HepG2 (cell line): ENCODE measurements around the gene GNL1. TPM values are rescaled to one million over a fixed set of nuclear protein-coding genes. Genes with fewer than 3 reads are reported as not detected.

Experiments
- ATRX ChIP-seq: sonication (generic); formaldehyde crosslinking; IDR thresholded peaks from 2 replicates; pipeline ENCODE4 v1.4.0; 2020; ENCODE audit warnings: missing genetic modification reagents, borderline replicate concordance
- CBX5 ChIP-seq: sonication (generic); formaldehyde crosslinking; IDR thresholded peaks from 2 replicates; pipeline ENCODE4 v1.4.0; 2020; ENCODE audit warnings: missing genetic modification reagents, borderline replicate concordance
- CHD4 ChIP-seq: fragments of 200-600 bp; sonication (generic); IDR thresholded peaks from 2 replicates; pipeline ENCODE4 v1.7.0; 2017; ENCODE audit warnings: mild to moderate bottlenecking, low read length, borderline replicate concordance
- HOXA9 ChIP-seq: sonication (generic); formaldehyde crosslinking; IDR thresholded peaks from 2 replicates; pipeline ENCODE4 v1.8.1; 2022; ENCODE audit warnings: missing genetic modification reagents, mild to moderate bottlenecking, moderate library complexity, borderline replicate concordance
- KMT2B ChIP-seq: IDR thresholded peaks from 2 replicates; pipeline ENCODE4 v1.6.1; 2016; ENCODE audit warnings: missing genetic modification reagents, missing compliant biosample characterization
- MAF1 ChIP-seq: sonication (generic); formaldehyde crosslinking; IDR thresholded peaks from 2 replicates; pipeline ENCODE4 v1.5.0; 2020; ENCODE audit warnings: missing genetic modification reagents, borderline replicate concordance
- MEF2D ChIP-seq: sonication (generic); formaldehyde crosslinking; IDR thresholded peaks from 2 replicates; pipeline ENCODE4 v1.5.1; 2020; ENCODE audit warnings: mild to moderate bottlenecking, missing genetic modification reagents
- TBL1XR1 ChIP-seq: fragments of 150-350 bp; IDR thresholded peaks from 2 replicates; pipeline ENCODE4 v1.6.1; 2014; ENCODE audit warnings: borderline replicate concordance, low read length; ENCODE audit not compliant: partially characterized antibody
- YY1 ChIP-seq: IDR thresholded peaks from 2 replicates; pipeline ENCODE4 v1.6.1; 2011; ENCODE audit warnings: low read length, low read depth, moderate library complexity, mild to moderate bottlenecking; ENCODE audit not compliant: insufficient read depth, insufficient replicate concordance
- ZNF160 ChIP-seq: sonication (generic); formaldehyde crosslinking; IDR thresholded peaks from 2 replicates; pipeline ENCODE4 v1.8.0; 2022; ENCODE audit warnings: mild to moderate bottlenecking, inconsistent platforms, missing genetic modification reagents
- ZNF20 ChIP-seq: sonication (generic); formaldehyde crosslinking; IDR thresholded peaks from 2 replicates; pipeline ENCODE4 v1.4.0; 2020; ENCODE audit warnings: mild to moderate bottlenecking, moderate library complexity, missing genetic modification reagents
- ZNF33B ChIP-seq: sonication (generic); formaldehyde crosslinking; IDR thresholded peaks from 2 replicates; pipeline ENCODE4 v1.5.1; 2020; ENCODE audit warnings: mild to moderate bottlenecking, missing genetic modification reagents
- ZNF510 ChIP-seq: sonication (generic); formaldehyde crosslinking; IDR thresholded peaks from 2 replicates; pipeline ENCODE4 v1.4.0; 2020; ENCODE audit warnings: low read depth, mild to moderate bottlenecking, missing genetic modification reagents
- ZNF562 ChIP-seq: sonication (generic); formaldehyde crosslinking; IDR thresholded peaks from 2 replicates; pipeline ENCODE4 v1.8.0; 2022; ENCODE audit warnings: missing genetic modification reagents, borderline replicate concordance
- ZNF567 ChIP-seq: sonication (generic); formaldehyde crosslinking; IDR thresholded peaks from 2 replicates; pipeline ENCODE4 v1.8.1; 2023; ENCODE audit warnings: mild to moderate bottlenecking, missing genetic modification reagents, borderline replicate concordance
- ZNF747 ChIP-seq: sonication (generic); formaldehyde crosslinking; IDR thresholded peaks from 2 replicates; pipeline ENCODE4 v1.8.1; 2023; ENCODE audit warnings: missing genetic modification reagents, mild to moderate bottlenecking, borderline replicate concordance
- ZNF773 ChIP-seq: sonication (generic); formaldehyde crosslinking; IDR thresholded peaks from 2 replicates; pipeline ENCODE4 v1.4.0; 2020; ENCODE audit warnings: missing genetic modification reagents, borderline replicate concordance
- polyA plus RNA-seq, 8 experiments: library from polyadenylated mRNA; depleted of rRNA in 3 of 8; stranded (reverse) in 7 of 8; unstranded in 1 of 8; fragments of >200 nt; fragmentation: Illumina TruSeq in 4 of 8; extraction: Trizol in 4 of 8; gene quantifications; 2 replicates each; pipeline versions ENCODE4 v1.2.1 to v1.2.3, GENCODE V29; 2011 to 2016; ENCODE audit warnings: low read depth in 4 of 8, missing spikeins in 1 of 8, mixed read lengths in 1 of 8; ENCODE audit not compliant: insufficient read depth in 1 of 8
- total RNA-seq, 5 experiments: library from RNA; depleted of rRNA; stranded (reverse); fragments of >200 nt; fragmentation: Illumina TruSeq; extraction: Trizol; gene quantifications; 2 replicates each; pipeline ENCODE4 v1.2.3, GENCODE V29; 2016; ENCODE audit warnings: low read depth in 1 of 5
- TF ChIP-seq, protein P1 (sequence below): sonication (generic); formaldehyde crosslinking; IDR thresholded peaks from 2 replicates; pipeline ENCODE4 v1.4.0; 2020; ENCODE audit warnings: missing genetic modification reagents, borderline replicate concordance
- TF ChIP-seq, protein P2 (sequence below): sonication (generic); formaldehyde crosslinking; IDR thresholded peaks from 2 replicates; pipeline ENCODE4 v1.8.0; 2022; ENCODE audit warnings: mild to moderate bottlenecking, missing genetic modification reagents; ENCODE audit not compliant: insufficient replicate concordance
- TF ChIP-seq, protein P3 (sequence below): sonication (generic); formaldehyde crosslinking; conservative IDR thresholded peaks from 2 replicates; pipeline ENCODE4 v1.8.1; 2023; ENCODE audit warnings: missing genetic modification reagents
- TF ChIP-seq, protein P4 (sequence below): sonication (generic); formaldehyde crosslinking; IDR thresholded peaks from 2 replicates; pipeline ENCODE4 v1.4.0; 2020; ENCODE audit warnings: mild to moderate bottlenecking, missing genetic modification reagents, borderline replicate concordance

GNL1 gene
- total and polyA plus RNA-seq, 2 of the 13 experiments (the other 11 are each of a cell fraction or from before 2014, with no cell fraction given): 35.0 to 55.6 TPM

DNA sequence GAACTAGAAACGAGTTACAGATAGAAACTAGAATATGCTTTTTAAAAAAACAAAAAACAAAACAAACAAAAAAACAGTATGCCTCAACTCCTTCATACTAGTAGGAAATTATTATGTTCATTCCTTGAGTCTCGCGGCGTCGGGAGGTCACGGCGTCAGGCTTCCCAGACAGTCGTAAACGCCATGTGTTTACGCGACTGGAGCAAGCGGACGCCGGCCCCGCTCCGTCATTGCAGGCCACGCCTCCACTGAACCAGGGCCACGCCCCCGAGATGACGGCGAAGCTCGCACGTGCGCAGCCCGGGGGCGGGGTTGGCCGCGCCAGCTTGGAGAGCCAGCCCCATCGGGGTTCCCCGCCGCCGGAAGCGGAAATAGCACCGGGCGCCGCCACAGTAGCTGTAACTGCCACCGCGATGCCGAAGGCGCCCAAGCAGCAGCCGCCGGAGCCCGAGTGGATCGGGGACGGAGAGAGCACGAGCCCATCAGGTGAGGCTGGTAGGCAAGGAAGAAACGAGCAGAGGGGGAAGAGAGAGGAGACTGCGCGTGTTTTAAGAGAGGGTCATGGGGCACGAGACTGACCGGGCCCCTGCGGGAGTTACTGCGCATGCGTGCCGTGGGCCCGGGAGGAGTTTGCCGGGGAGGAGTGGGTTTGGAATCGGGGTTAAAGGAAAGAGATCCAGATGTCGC is 14.9 kb upstream of the GNL1 start, which contains the start of gene ABCF1 (continued):
- TF ChIP-seq MEF2D (CRISPR knock-in tag) (peak; percentile 94), CBX5 (CRISPR knock-in tag) (peak; percentile 86; the same call in 1 of the 2 replicates), HOXA9 (CRISPR knock-in tag) (peak; percentile 93; the same call in 1 of the 2 replicates), ZNF33B (CRISPR knock-in tag) (peak; percentile 94), ZNF773 (CRISPR knock-in tag) (no peak), CHD4 (no peak), KMT2B (CRISPR knock-in tag) (peak; percentile 96), MAF1 (CRISPR knock-in tag) (peak; percentile 81; the same call in 1 of the 2 replicates), ZNF510 (CRISPR knock-in tag) (peak; percentile 28; the same call in 1 of the 2 replicates), ZNF562 (CRISPR knock-in tag) (peak; percentile 69; the same call in 1 of the 2 replicates), TBL1XR1 (peak; percentile 67), ZNF567 (CRISPR knock-in tag) (0 out of 2 replicates have a peak, but pooled peaks have one; percentile 27), ZNF20 (CRISPR knock-in tag) (no peak), YY1 (peak; percentile 84), ZNF747 (CRISPR knock-in tag) (peak; percentile 93), ATRX (0 out of 2 replicates have a peak, but pooled peaks have one; percentile 28), ZNF160 (CRISPR knock-in tag) (no peak; the same call in none of the 2 replicates)
- TF ChIP-seq, protein P1, sequence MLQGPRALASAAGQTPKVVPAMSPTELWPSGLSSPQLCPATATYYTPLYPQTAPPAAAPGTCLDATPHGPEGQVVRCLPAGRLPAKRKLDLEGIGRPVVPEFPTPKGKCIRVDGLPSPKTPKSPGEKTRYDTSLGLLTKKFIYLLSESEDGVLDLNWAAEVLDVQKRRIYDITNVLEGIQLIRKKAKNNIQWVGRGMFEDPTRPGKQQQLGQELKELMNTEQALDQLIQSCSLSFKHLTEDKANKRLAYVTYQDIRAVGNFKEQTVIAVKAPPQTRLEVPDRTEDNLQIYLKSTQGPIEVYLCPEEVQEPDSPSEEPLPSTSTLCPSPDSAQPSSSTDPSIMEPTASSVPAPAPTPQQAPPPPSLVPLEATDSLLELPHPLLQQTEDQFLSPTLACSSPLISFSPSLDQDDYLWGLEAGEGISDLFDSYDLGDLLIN (CRISPR knock-in tag): peak; percentile 94
- TF ChIP-seq, protein P2, sequence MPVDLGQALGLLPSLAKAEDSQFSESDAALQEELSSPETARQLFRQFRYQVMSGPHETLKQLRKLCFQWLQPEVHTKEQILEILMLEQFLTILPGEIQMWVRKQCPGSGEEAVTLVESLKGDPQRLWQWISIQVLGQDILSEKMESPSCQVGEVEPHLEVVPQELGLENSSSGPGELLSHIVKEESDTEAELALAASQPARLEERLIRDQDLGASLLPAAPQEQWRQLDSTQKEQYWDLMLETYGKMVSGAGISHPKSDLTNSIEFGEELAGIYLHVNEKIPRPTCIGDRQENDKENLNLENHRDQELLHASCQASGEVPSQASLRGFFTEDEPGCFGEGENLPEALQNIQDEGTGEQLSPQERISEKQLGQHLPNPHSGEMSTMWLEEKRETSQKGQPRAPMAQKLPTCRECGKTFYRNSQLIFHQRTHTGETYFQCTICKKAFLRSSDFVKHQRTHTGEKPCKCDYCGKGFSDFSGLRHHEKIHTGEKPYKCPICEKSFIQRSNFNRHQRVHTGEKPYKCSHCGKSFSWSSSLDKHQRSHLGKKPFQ (CRISPR knock-in tag): peak; percentile 87
- TF ChIP-seq, protein P3, sequence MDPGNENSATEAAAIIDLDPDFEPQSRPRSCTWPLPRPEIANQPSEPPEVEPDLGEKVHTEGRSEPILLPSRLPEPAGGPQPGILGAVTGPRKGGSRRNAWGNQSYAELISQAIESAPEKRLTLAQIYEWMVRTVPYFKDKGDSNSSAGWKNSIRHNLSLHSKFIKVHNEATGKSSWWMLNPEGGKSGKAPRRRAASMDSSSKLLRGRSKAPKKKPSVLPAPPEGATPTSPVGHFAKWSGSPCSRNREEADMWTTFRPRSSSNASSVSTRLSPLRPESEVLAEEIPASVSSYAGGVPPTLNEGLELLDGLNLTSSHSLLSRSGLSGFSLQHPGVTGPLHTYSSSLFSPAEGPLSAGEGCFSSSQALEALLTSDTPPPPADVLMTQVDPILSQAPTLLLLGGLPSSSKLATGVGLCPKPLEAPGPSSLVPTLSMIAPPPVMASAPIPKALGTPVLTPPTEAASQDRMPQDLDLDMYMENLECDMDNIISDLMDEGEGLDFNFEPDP (CRISPR knock-in tag): no peak
- TF ChIP-seq, protein P4, sequence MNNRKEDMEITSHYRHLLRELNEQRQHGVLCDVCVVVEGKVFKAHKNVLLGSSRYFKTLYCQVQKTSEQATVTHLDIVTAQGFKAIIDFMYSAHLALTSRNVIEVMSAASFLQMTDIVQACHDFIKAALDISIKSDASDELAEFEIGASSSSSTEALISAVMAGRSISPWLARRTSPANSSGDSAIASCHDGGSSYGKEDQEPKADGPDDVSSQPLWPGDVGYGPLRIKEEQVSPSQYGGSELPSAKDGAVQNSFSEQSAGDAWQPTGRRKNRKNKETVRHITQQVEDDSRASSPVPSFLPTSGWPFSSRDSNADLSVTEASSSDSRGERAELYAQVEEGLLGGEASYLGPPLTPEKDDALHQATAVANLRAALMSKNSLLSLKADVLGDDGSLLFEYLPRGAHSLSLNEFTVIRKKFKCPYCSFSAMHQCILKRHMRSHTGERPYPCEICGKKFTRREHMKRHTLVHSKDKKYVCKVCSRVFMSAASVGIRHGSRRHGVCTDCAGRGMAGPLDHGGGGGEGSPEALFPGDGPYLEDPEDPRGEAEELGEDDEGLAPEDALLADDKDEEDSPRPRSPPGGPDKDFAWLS (CRISPR knock-in tag): peak; percentile 76; the same call in 1 of the 2 replicates
